K562 (cell line): ENCODE results near the gene MET. TPM values are rescaled to one million over a fixed set of nuclear protein-coding genes. Genes with fewer than 3 reads are reported as not detected.
"Not testable (repeated sequence)": the region's sequence is repeated elsewhere in the genome, so short reads cannot be mapped to it uniquely, and the experiment has no call there.

Source experiments
- ARID1B ChIP-seq: fragments of 450-650 bp; IDR thresholded peaks from 2 replicates; pipeline ENCODE4 v1.6.1; 2016; ENCODE audit warnings: antibody characterized with exemption, mild to moderate bottlenecking, inconsistent platforms
- CEBPG ChIP-seq, 3 experiments: fragments of 200-800 bp in 1 of 3; sonication (Bioruptor generic) in 1 of 3; sonication (generic) in 1 of 3; formaldehyde crosslinking in 1 of 3; IDR thresholded peaks in 2 of 3; conservative IDR thresholded peaks in 1 of 3; 2 replicates each; pipeline versions ENCODE4 v1.6.1 to v1.8.0; 2016 to 2022; ENCODE audit warnings: missing compliant biosample characterization in 2 of 3, missing genetic modification characterization in 2 of 3, mild to moderate bottlenecking in 1 of 3, missing genetic modification reagents in 1 of 3
- HDAC1 ChIP-seq, 2 experiments: fragments of 450-650 bp; IDR thresholded peaks; 2 replicates each; pipeline ENCODE4 v1.6.1; 2016 to 2017; ENCODE audit warnings: inconsistent platforms in 1 of 2, mild to moderate bottlenecking in 1 of 2, moderate library complexity in 1 of 2
- HDAC2 ChIP-seq: fragments of 450-650 bp; IDR thresholded peaks from 2 replicates; pipeline ENCODE4 v1.6.1; 2016; ENCODE audit warnings: mild to moderate bottlenecking
- LEF1 ChIP-seq: fragments of 450-650 bp; IDR thresholded peaks from 2 replicates; pipeline ENCODE4 v1.6.1; 2016; ENCODE audit warnings: mild to moderate bottlenecking
- MLLT1 ChIP-seq, 2 experiments: fragments of 450-650 bp; IDR thresholded peaks; 2 replicates each; pipeline ENCODE4 v1.6.1; 2016
- MTA3 ChIP-seq: fragments of 450-650 bp; formaldehyde crosslinking; IDR thresholded peaks from 2 replicates; pipeline ENCODE4 v1.6.1; 2017; ENCODE audit warnings: mild to moderate bottlenecking, borderline replicate concordance
- NR2C2 ChIP-seq, 2 experiments: fragments of 200-800 bp in 1 of 2; sonication (Bioruptor generic) in 1 of 2; sonication (generic) in 1 of 2; formaldehyde crosslinking in 1 of 2; IDR thresholded peaks; 2 replicates each; pipeline versions ENCODE4 v1.6.1 to v1.8.0; 2016 to 2022; ENCODE audit warnings: mild to moderate bottlenecking in 1 of 2, missing compliant biosample characterization in 1 of 2, missing genetic modification characterization in 1 of 2, missing genetic modification reagents in 1 of 2
- NRF1 ChIP-seq, 2 experiments: fragments of 450-650 bp; IDR thresholded peaks in 1 of 2; conservative IDR thresholded peaks in 1 of 2; 2 replicates each; pipeline ENCODE4 v1.6.1; 2014; ENCODE audit warnings: mild to moderate bottlenecking in 2 of 2
- PHF21A ChIP-seq: fragments of 450-650 bp; IDR thresholded peaks from 2 replicates; pipeline ENCODE4 v1.6.1; 2017; ENCODE audit warnings: low read depth, borderline replicate concordance
- POLR2A ChIP-seq: fragments of 450-650 bp; conservative IDR thresholded peaks from 2 replicates; pipeline ENCODE4 v1.6.1; 2016
- RREB1 ChIP-seq: fragments of 250-450 bp; sonication (Bioruptor Pico); IDR thresholded peaks from 2 replicates; pipeline ENCODE4 v1.4.0; 2020
- SMARCA4 ChIP-seq: fragments of 450-650 bp; IDR thresholded peaks from 2 replicates; pipeline ENCODE4 v1.6.1; 2016
- SMARCC2 ChIP-seq: fragments of 450-650 bp; IDR thresholded peaks from 2 replicates; pipeline ENCODE4 v1.6.1; 2017; ENCODE audit warnings: antibody characterized with exemption, moderate library complexity, mild to moderate bottlenecking, low read depth
- TAF9B ChIP-seq: fragments of 450-650 bp; IDR thresholded peaks from 2 replicates; pipeline ENCODE4 v1.6.1; 2018; ENCODE audit warnings: mild to moderate bottlenecking; ENCODE audit not compliant: partially characterized antibody
- TFAP4 ChIP-seq: sonication (generic); formaldehyde crosslinking; IDR thresholded peaks from 2 replicates; pipeline ENCODE4 v1.8.0; 2022; ENCODE audit warnings: missing genetic modification reagents, mild to moderate bottlenecking, moderate library complexity, borderline replicate concordance
- YY1 ChIP-seq, 3 experiments: IDR thresholded peaks; 2 replicates each; pipeline ENCODE4 v1.6.1; 2011; ENCODE audit warnings: low read length in 2 of 3, mild to moderate bottlenecking in 2 of 3, moderate library complexity in 2 of 3, borderline replicate concordance in 1 of 3, control low read depth in 1 of 3, low read depth in 1 of 3; ENCODE audit not compliant: insufficient read depth in 3 of 3, insufficient replicate concordance in 2 of 3, control insufficient read depth in 1 of 3, insufficient read length in 1 of 3; ENCODE audit errors: extremely low read depth in 1 of 3
- ZEB2 ChIP-seq: fragments of 450-650 bp; IDR thresholded peaks from 2 replicates; pipeline ENCODE4 v1.6.1; 2016
- ZNF644 ChIP-seq: fragments of 200-800 bp; sonication (Bioruptor generic); IDR thresholded peaks from 2 replicates; pipeline ENCODE4 v1.6.1; 2016; ENCODE audit warnings: low read depth, missing genetic modification characterization, missing compliant biosample characterization
- polyA plus RNA-seq, 8 experiments: library from polyadenylated mRNA; depleted of rRNA in 4 of 8; stranded (reverse) in 5 of 8; unstranded in 3 of 8; fragments of >200 nt; fragmentation: Nextera tagmentation in 2 of 8; fragmentation: Illumina TruSeq in 1 of 8; extraction: Ambion mirVana in 2 of 8; extraction: Trizol in 1 of 8; gene quantifications; 2 replicates each; pipeline versions ENCODE4 v1.2.1 to v1.2.3, GENCODE V29; 2011 to 2014; ENCODE audit warnings: inconsistent platforms in 1 of 8, missing spikeins in 1 of 8
- total RNA-seq, 7 experiments: library from RNA; depleted of rRNA in 6 of 7; stranded (reverse); fragments of >200 nt in 6 of 7; fragmentation: Illumina TruSeq in 2 of 7; extraction: Trizol in 2 of 7; gene quantifications; 2 replicates each; pipeline versions ENCODE4 v1.2.1 to v1.2.3, GENCODE V29; 2011 to 2021; ENCODE audit warnings: low replicate concordance in 1 of 7

The MET gene
- total and polyA plus RNA-seq, 9 of the 15 experiments (the other 6 are each of a cell fraction or from before 2014, with no cell fraction given), result 0.84 to 2.4 (median 1.1) TPM

GRCh38 chr7:116723959-116724529, 52.0 kb downstream of the MET start (continued):
- TF ChIP-seq ZEB2 (peak; percentile 55), NR2C2 (tag; IDR thresholded peaks at IDR 0.05) (peak; percentile 58), HDAC2 (0 out of 2 replicates have a peak, but pooled peaks have one; percentile 45), CEBPG (tag; conservative IDR thresholded peaks at IDR 0.05 in 1 of 2, IDR thresholded peaks at IDR 0.05 in 1 of 2) (peak in 1 of 2 experiments; percentile 39; a peak in 1 of 4 replicates), MLLT1 (IDR thresholded peaks at IDR 0.05) (peak in 1 of 2 experiments; percentile 28; a peak in 1 of 4 replicates), POLR2A (peak; percentile 52), RREB1 (CRISPR knock-in tag) (0 out of 2 replicates have a peak, but pooled peaks have one; percentile 12), PHF21A (peak; percentile 39; the same call in 1 of the 2 replicates), HDAC1 (IDR thresholded peaks at IDR 0.05) (peak in 1 of 2 experiments; percentile 37; a peak in 1 of 4 replicates), TFAP4 (peak; percentile 53; the same call in 1 of the 2 replicates), YY1 (IDR thresholded peaks at IDR 0.05; ENCODE audit: borderline replicate concordance in 1 of 3, control insufficient read depth in 1 of 3, extremely low read depth in 1 of 3, insufficient read depth in 3 of 3, insufficient read length in 1 of 3, insufficient replicate concordance in 2 of 3, low read depth in 1 of 3, low read length in 2 of 3) (peak in 2 of 3 experiments; percentile 40 to 73), ARID1B (peak; percentile 53; the same call in 1 of the 2 replicates), TAF9B (peak; percentile 35), SMARCC2 (peak; percentile 51; the same call in 1 of the 2 replicates), LEF1 (peak; percentile 81), SMARCA4 (peak; percentile 37; the same call in 1 of the 2 replicates), MTA3 (peak; percentile 33; the same call in 1 of the 2 replicates), NRF1 (conservative IDR thresholded peaks at IDR 0.05 in 1 of 2, IDR thresholded peaks at IDR 0.05 in 1 of 2) (peak; percentile 39 to 50; a peak in 3 of 4 replicates), ZNF644 (tag) (0 out of 2 replicates have a peak, but pooled peaks have one; percentile 33)
- TF ChIP-seq NR2C2, CEBPG (CRISPR knock-in tag; IDR thresholded peaks at IDR 0.05): not testable (repeated sequence)
